Measurements from ENCODE around the gene HAPLN2.

HAPLN2 gene

GRCh38 chr1:156646738-156647211 is 27.6 kb downstream of the HAPLN2 start:
- no peak for DNase-seq

GRCh38 chr1:156647351-156647750 is 28.1 kb downstream of the HAPLN2 start:
- no peak for DNase-seq

DNA sequence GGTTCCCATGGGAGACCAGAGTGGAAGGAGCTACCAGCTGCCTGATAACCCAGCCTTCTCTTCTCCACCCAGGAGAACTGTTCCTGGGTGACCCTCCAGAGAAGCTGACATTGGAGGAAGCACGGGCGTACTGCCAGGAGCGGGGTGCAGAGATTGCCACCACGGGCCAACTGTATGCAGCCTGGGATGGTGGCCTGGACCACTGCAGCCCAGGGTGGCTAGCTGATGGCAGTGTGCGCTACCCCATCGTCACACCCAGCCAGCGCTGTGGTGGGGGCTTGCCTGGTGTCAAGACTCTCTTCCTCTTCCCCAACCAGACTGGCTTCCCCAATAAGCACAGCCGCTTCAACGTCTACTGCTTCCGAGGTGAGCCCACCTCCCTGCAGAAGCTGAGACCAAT is 29.3 kb downstream of the HAPLN2 start:
- no peak for DNase-seq

DNA sequence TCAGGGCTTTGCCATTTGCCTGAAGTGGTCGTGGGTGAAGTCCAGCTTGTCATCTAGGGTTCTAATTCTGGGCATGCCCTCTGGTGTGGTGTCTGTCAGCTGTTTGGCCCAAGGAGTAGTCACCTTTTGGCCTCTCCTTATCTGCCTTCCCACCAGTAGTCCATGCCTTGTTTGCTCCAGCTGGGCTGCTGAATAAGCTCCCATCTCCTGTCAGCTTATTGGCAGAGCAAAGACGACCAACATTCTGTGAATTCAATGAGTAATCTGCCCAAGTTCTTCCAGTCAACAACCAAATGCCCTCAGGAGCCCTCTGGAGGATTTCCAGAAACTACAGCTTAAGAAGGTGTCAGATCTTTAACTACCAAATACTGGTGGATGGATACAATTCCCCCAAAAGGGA is 29.7 kb downstream of the HAPLN2 start:
- no peak for DNase-seq

GRCh38 chr1:156652131-156652991 is 33.1 kb downstream of the HAPLN2 start:
- no peak for DNase-seq

- no peak for DNase-seq
Measured at GRCh38 chr1:156652992-156653355, 33.8 kb downstream of the HAPLN2 start.

DNA sequence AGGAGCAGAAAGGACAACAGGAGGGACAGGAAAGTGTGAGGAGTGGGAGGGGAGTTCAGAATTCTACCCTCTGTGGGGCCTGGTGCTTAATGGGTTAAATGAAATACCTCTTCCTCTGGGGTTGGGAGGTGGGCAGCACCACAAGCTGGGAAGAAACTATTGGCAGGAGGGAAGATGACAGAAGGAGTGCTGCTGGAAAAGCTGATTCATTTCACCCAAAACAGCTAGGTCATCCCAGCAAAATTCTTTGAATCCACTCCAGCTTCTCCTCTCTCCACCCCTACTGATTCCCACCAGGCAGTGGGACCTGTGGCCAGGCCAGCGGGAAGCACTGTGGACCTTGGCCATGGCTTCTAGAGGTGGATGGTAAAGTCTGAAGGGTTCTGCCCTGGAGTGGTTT is 35.5 kb downstream of the HAPLN2 start:
- DNase-seq: peak; percentile 64

DNA sequence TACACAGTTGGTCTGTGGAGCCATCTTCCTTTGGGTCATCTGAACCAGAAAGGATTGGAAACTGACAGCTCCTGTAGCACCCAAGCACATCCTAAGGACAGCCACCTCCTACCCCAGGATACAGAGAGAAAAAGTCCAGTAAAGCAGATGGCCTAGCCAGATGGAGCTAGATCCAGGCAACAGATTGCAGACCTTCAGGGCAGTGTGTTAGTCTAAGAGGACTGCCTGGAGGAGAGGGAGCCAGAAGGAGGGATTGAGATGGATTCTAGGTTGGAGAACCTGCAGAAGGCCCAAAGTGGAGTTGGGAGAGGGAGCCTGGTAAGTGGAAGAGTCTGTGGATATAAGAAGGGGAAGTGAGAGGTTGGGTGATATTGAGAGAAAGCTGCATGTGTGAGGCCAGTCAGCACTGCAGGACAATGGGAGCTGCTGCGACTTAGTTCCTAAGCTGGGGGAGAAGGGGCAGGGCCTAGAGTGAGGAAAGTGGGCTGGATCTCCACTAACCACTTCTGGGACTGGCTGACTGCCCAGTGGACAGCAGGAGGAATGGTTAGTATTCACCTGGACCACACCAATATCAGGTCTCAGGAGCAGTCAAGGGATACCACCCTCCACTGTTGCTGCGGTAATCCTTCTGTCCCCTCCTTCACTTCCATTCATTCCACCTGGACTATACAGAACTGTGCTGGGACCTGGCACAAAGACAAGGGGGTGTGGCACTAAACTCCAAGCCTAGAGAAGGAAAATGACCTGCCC is 36.1 kb downstream of the HAPLN2 start:
- peak; percentile 66 for DNase-seq

- DNase-seq: no peak
Measured at GRCh38 chr1:156655904-156656516, 36.8 kb downstream of the HAPLN2 start.

- DNase-seq: peak; percentile 74
Measured at GRCh38 chr1:156656806-156657740, 37.9 kb downstream of the HAPLN2 start.

- DNase-seq: no peak
Measured at GRCh38 chr1:156657741-156658319, 38.6 kb downstream of the HAPLN2 start.

DNA sequence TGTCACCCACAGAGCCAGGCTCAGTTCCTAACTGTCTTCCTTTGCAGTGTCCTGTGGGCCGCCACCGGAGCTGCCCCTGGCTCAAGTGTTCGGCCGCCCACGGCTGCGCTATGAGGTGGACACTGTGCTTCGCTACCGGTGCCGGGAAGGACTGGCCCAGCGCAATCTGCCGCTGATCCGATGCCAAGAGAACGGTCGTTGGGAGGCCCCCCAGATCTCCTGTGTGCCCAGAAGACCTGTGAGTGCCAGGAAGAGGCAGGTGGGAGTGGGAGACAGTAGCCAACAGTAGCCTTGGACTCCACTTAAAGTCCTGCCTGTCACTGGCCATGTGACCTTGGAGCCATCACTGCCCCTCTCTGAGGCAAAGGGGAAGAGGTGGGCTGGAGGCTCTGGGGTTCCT is 39.3 kb downstream of the HAPLN2 start:
- no peak for DNase-seq

GRCh38 chr1:156658945-156659574 is 39.8 kb downstream of the HAPLN2 start:
- DNase-seq: no peak

DNA sequence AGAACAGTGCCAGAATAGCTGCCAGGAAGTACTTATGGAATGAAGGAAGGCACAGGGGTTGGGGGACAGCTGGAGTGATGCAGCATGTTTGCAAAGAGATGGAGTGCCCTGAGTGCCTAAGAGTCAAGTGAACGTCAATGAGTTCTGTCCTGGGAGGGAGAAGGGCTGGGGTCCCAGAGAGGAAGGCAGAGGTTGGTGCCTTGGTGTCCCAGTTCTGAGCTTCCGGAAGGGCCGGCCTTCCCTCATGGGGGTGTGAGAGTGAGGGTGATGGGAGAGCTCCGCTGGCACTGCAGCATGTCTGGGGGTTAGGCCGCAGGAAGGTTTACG is 40.4 kb downstream of the HAPLN2 start:
- no peak for DNase-seq

DNA sequence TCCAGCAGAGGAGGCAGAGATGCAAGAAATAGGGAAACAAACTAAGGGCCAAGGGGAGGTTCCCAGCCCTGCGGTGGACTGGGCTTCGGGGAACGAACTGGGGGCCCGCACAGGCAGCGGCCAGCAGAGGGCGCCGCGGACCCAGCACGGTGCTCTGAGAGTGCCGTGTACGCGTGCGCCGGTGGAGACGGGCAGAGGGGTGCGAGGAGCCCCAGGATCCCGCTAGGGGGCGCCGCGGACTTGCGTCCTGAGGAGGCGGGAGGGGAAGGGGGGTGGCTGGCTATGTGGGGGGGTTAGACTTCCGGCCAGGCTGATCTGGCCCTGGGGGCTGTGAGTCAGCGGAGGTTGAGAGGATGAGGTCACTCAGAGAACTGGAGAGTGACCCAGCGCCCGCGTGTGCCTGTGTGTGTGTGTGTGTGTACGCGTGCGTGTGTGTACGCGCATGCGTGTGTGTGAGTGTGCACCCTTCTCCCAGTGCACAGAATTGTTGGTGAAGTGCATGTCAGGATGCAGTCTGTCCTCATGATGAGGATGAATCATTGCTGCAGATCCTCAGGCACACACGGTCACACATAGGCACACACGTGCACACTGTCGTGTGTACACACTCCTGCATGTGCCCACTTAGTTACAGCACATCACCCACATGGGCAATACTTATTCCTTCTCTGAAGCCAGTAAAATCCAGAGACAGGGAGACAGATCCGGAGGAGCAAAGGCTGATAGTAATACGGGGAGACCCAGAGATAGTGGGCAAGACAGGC is 41.0 kb downstream of the HAPLN2 start:
- peak; percentile 97 for DNase-seq

- DNase-seq: no peak
Measured at GRCh38 chr1:156660752-156661112, 41.5 kb downstream of the HAPLN2 start.

DNA sequence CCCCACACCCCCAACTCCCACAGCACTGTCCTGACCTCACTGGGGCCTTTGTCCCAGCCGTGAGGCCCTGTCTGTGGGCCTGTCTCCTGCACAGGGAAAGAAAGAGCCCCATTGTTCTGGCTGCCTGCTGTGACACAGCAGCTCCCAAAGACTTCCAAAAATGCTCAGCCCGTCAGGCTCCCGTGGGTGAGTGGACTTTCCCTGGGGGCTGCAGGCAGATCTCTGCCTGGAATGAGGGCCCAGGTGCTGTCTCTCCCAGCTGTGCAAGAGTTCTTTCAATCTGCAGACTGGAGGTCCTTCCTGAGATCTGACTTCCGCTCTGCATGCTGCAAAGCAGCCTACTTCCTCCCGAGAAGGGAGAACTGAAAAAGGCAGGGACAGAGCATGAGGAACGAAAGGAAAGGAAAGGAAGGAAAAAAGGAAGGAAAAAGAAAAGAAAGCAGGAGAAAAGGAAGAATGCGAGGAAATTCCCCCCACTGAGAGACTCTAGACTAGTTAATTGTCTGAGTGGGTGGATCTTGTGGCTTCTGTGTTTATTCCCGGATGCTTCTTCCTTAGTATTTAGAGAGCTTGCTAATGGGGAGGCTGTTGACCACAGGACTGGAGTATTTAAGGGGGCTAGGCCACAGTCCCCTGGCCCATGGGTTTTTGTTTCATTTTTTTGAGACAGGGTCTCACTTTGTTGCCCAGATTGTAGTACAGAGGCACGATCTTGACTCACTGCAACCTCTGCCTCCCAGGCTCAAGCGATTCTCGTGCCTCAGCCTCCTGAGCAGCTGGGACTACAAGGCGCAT is 43.0 kb downstream of the HAPLN2 start:
- no peak for DNase-seq

DNA sequence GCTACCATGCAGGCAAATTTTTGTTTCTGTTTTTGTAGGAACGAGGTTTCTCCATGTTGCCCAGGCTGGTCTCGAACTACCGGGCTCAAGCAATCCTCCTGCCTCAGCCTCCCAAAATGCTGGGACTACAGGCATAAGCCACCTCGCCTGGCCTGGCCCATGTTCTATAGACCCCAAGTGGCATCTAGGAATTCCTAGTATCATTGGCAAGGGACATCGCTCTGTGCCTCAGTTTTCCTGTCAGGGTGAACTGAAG is 43.5 kb downstream of the HAPLN2 start:
- no peak for DNase-seq

GRCh38 chr1:156663178-156663577 is 44.0 kb downstream of the HAPLN2 start:
- no peak for DNase-seq

DNA sequence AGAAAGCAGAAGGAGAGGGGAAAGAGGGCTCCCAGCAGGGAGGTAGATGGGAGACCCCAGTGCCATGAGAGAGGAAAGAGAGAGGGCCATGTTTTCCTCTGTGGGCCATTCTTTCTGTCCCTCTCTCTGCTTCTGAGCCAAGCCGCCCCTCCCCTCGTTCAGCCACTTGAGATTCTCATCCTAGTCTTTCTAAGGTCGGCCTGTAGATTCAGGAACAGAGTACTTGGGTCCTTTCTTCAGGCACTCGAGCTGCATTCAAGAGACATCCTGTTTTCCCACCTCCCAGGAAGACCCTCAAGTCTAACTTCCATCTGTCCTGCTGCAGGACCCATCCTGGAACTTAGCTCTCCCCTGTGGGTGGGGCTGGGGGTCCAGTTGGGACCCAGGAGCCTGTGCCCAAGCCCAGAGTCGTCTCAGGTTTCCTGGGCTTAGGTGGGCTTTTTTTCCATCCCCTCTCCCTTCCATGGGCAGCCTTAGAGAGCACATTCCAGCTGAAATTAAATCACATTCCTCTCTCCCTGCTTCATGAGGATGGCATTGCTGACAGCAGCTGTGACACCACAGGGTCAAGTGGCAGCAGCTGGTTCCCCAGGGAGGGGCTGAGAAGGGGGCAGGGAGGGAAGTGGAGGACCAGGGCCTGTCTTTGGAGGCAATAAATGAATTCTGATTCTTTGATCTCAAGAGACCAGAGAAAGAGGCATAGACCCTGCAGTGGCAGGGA is 45.0 kb downstream of the HAPLN2 start:
- no peak for DNase-seq

Measured in NCI-H1694 treated with DMSO at 0.1 percent for 48 hours (cell line).